NCI-H774 (cell line): Measurements from ENCODE around the gene C1QC.

Experiments
- DNase-seq: peaks from one replicate; lab custom pipeline; 2025; lab: John Stamatoyannopoulos, UW

Gene C1QC

GRCh38 chr1:22643381-22643780 is at the start of gene C1QC:
TSS of gene C1QC (plus strand) at chr1:22643633. CDS start at chr1:22644024, 391 bp downstream.
- no peak for DNase-seq

- no peak for DNase-seq
Measured at GRCh38 chr1:22594396-22594795, 49.0 kb upstream of the C1QC start.

GRCh38 chr1:22595108-22595507 is 48.3 kb upstream of the C1QC start:
- DNase-seq, result no peak

GRCh38 chr1:22597301-22597965 is 46.0 kb upstream of the C1QC start:
- DNase-seq, result no peak

- no peak for DNase-seq
Measured at GRCh38 chr1:22597996-22598395, 45.4 kb upstream of the C1QC start.

GRCh38 chr1:22598736-22599135 is 44.7 kb upstream of the C1QC start:
- no peak for DNase-seq

GRCh38 chr1:22600071-22600816 is 43.2 kb upstream of the C1QC start:
- DNase-seq, result no peak

- DNase-seq, result no peak
Measured at GRCh38 chr1:22600817-22601605, 42.4 kb upstream of the C1QC start.

- DNase-seq, result no peak
Measured at GRCh38 chr1:22601610-22602009, 41.8 kb upstream of the C1QC start.

- no peak for DNase-seq
Measured at GRCh38 chr1:22602060-22602740, 41.2 kb upstream of the C1QC start.

- DNase-seq, result no peak
Measured at GRCh38 chr1:22606161-22606560, 37.3 kb upstream of the C1QC start.

- no peak for DNase-seq
Measured at GRCh38 chr1:22607154-22607553, 36.3 kb upstream of the C1QC start.

GRCh38 chr1:22608361-22608760 is 35.1 kb upstream of the C1QC start:
- DNase-seq, result no peak

- no peak for DNase-seq
Measured at GRCh38 chr1:22609291-22609690, 34.1 kb upstream of the C1QC start.

GRCh38 chr1:22611530-22611947 is 31.9 kb upstream of the C1QC start:
- DNase-seq, result no peak

GRCh38 chr1:22612671-22613571 is 30.5 kb upstream of the C1QC start:
- no peak for DNase-seq

- no peak for DNase-seq
Measured at GRCh38 chr1:22613572-22613918, 29.9 kb upstream of the C1QC start.

- DNase-seq, result no peak
Measured at GRCh38 chr1:22613951-22614350, 29.5 kb upstream of the C1QC start.

- no peak for DNase-seq
Measured at GRCh38 chr1:22615886-22616285, 27.5 kb upstream of the C1QC start.

GRCh38 chr1:22616571-22616970 is 26.9 kb upstream of the C1QC start:
- DNase-seq, result no peak

- no peak for DNase-seq
Measured at GRCh38 chr1:22618056-22618455, 25.4 kb upstream of the C1QC start.
